Measurements from ENCODE around the gene MRGPRF. TPM values are rescaled to one million over a fixed set of nuclear protein-coding genes. Genes with fewer than 3 reads are reported as not detected.

Gene MRGPRF
- polyA plus RNA-seq (2013, experiment 1 of 2) = 9.4 TPM
- 10.2 TPM for polyA plus RNA-seq (2013, experiment 2 of 2)

- H4K5ac ChIP-seq (ENCODE audit: low read length) = no peak within 1 kb of the TSS
- H3K4me1 ChIP-seq (ENCODE audit: control insufficient read depth, low read depth, low read length) = peaks cover 7% of the 10 kb centered on the region
Observed at GRCh38 chr11:69013009-69013951, at the start of gene MRGPRF. Gene MRGPRF (minus strand): TSS chr11:69013246. CDS start chr11:69009901, 3,345 bp downstream.

GRCh38 chr11:69062169-69062855 lies 49.3 kb upstream of the MRGPRF start:
- Histone ChIP-seq H3K79me1 (ENCODE audit: low read length) (peaks cover 7% of the 10 kb centered on the region), H2BK5ac (ENCODE audit: low read length) (no peak overlapping the region), H3K27ac (ENCODE audit: low read depth, low read length) (no peak overlapping the region), H2AK5ac (ENCODE audit: low read length) (no peak overlapping the region), H3K4me2 (ENCODE audit: low read length) (no peak overlapping the region), H2BK120ac (ENCODE audit: low read depth, low read length) (no peak overlapping the region), H3K4me1 (ENCODE audit: control insufficient read depth, low read depth, low read length) (no peaks in the 10 kb centered on the region), H3K79me2 (ENCODE audit: control insufficient read depth, insufficient read depth, low read length) (peaks cover 3% of the 10 kb centered on the region), H4K8ac (ENCODE audit: low read depth, low read length) (no peak overlapping the region), H3K18ac (ENCODE audit: low read length) (no peak overlapping the region), H3K9ac (ENCODE audit: low read length) (no peak overlapping the region), H4K5ac (ENCODE audit: low read length) (no peak overlapping the region), H2BK15ac (replicated peaks; ENCODE audit: low read depth) (no peak overlapping the region), H3K36me3 (ENCODE audit: control insufficient read depth, insufficient read depth, low read length) (no peaks in the 10 kb centered on the region), H3K27me3 (ENCODE audit: insufficient read depth, low read length, poor library complexity) (no peaks in the 10 kb centered on the region), H3K4me3 (ENCODE audit: low read length) (no peak overlapping the region), H3K56ac (ENCODE audit: low read length) (no peak overlapping the region), H3K4ac (ENCODE audit: low read depth, low read length) (no peak overlapping the region), H3K23ac (ENCODE audit: low read length) (no peak overlapping the region)
- WGBS (ENCODE audit: extremely low coverage, insufficient coverage, low lambda C conversion rate) = no CpG with 5 or more reads among the region's 15 CpGs
- DNase-seq = no peak

More at GRCh38 chr11:69013009-69013951, at the start of gene MRGPRF:
- Histone ChIP-seq H3K36me3 (ENCODE audit: control insufficient read depth, insufficient read depth, low read length) (no peaks in the 10 kb centered on the region), H2BK120ac (ENCODE audit: low read depth, low read length) (peak within 1 kb of the TSS; percentile 30), H3K18ac (ENCODE audit: low read length) (peak within 1 kb of the TSS; percentile 54), H3K27me3 (ENCODE audit: insufficient read depth, low read length, poor library complexity) (no peaks in the 10 kb centered on the region), H3K23ac (ENCODE audit: low read length) (peak within 1 kb of the TSS; percentile 76), H3K4me2 (ENCODE audit: low read length) (peak within 1 kb of the TSS; percentile 23), H3K27ac (ENCODE audit: low read depth, low read length) (peak within 1 kb of the TSS; percentile 25), H3K4me3 (ENCODE audit: low read length) (no peak within 1 kb of the TSS), H2BK5ac (ENCODE audit: low read length) (no peak within 1 kb of the TSS), H4K8ac (ENCODE audit: low read depth, low read length) (no peak within 1 kb of the TSS), H2AK5ac (ENCODE audit: low read length) (no peak within 1 kb of the TSS), H3K56ac (ENCODE audit: low read length) (peak within 1 kb of the TSS; percentile 77), H3K9ac (ENCODE audit: low read length) (peak within 1 kb of the TSS; percentile 53), H3K4ac (ENCODE audit: low read depth, low read length) (peak within 1 kb of the TSS; percentile 5), H3K79me2 (ENCODE audit: control insufficient read depth, insufficient read depth, low read length) (no peaks in the 10 kb centered on the region), H2BK15ac (replicated peaks; ENCODE audit: low read depth) (no peak within 1 kb of the TSS), H3K79me1 (ENCODE audit: low read length) (no peaks in the 10 kb centered on the region)
- no CpG with 5 or more reads among the region's 43 CpGs for WGBS (ENCODE audit: extremely low coverage, insufficient coverage, low lambda C conversion rate)
- peak; percentile 88 for DNase-seq

GRCh38 chr11:69061713-69062053 lies 48.6 kb upstream of the MRGPRF start:
- Histone ChIP-seq H3K4me1 (ENCODE audit: control insufficient read depth, low read depth, low read length) (no peaks in the 10 kb centered on the region), H3K36me3 (ENCODE audit: control insufficient read depth, insufficient read depth, low read length) (no peaks in the 10 kb centered on the region), H2BK15ac (replicated peaks; ENCODE audit: low read depth) (no peak overlapping the region), H3K23ac (ENCODE audit: low read length) (no peak overlapping the region), H3K18ac (ENCODE audit: low read length) (no peak overlapping the region), H3K27ac (ENCODE audit: low read depth, low read length) (no peak overlapping the region), H3K79me1 (ENCODE audit: low read length) (peaks cover 7% of the 10 kb centered on the region), H3K9ac (ENCODE audit: low read length) (no peak overlapping the region), H3K4me2 (ENCODE audit: low read length) (no peak overlapping the region), H3K79me2 (ENCODE audit: control insufficient read depth, insufficient read depth, low read length) (peaks cover 3% of the 10 kb centered on the region), H3K27me3 (ENCODE audit: insufficient read depth, low read length, poor library complexity) (no peaks in the 10 kb centered on the region), H2BK120ac (ENCODE audit: low read depth, low read length) (no peak overlapping the region), H2BK5ac (ENCODE audit: low read length) (no peak overlapping the region), H3K4me3 (ENCODE audit: low read length) (no peak overlapping the region), H2AK5ac (ENCODE audit: low read length) (no peak overlapping the region), H3K4ac (ENCODE audit: low read depth, low read length) (no peak overlapping the region), H4K8ac (ENCODE audit: low read depth, low read length) (no peak overlapping the region), H3K56ac (ENCODE audit: low read length) (no peak overlapping the region), H4K5ac (ENCODE audit: low read length) (no peak overlapping the region)
- no peak for DNase-seq
- WGBS (ENCODE audit: extremely low coverage, insufficient coverage, low lambda C conversion rate) = no CpG with 5 or more reads among the region's 4 CpGs

- H2AK5ac ChIP-seq (ENCODE audit: low read length) = no peak overlapping the region
- H3K27ac ChIP-seq (ENCODE audit: low read depth, low read length) = no peak overlapping the region
- H2BK5ac ChIP-seq (ENCODE audit: low read length) = no peak overlapping the region
- H2BK120ac ChIP-seq (ENCODE audit: low read depth, low read length) = no peak overlapping the region
- peaks cover 3% of the 10 kb centered on the region for H3K79me2 ChIP-seq (ENCODE audit: control insufficient read depth, insufficient read depth, low read length)
- WGBS (ENCODE audit: extremely low coverage, insufficient coverage, low lambda C conversion rate) = no CpG with 5 or more reads among the region's 25 CpGs
- H3K4ac ChIP-seq (ENCODE audit: low read depth, low read length) = no peak overlapping the region
- no peaks in the 10 kb centered on the region for H3K4me1 ChIP-seq (ENCODE audit: control insufficient read depth, low read depth, low read length)
- no peak overlapping the region for H2BK15ac ChIP-seq (replicated peaks; ENCODE audit: low read depth)
- no peak overlapping the region for H4K8ac ChIP-seq (ENCODE audit: low read depth, low read length)
- no peak overlapping the region for H4K5ac ChIP-seq (ENCODE audit: low read length)
- H3K18ac ChIP-seq (ENCODE audit: low read length) = no peak overlapping the region
- H3K79me1 ChIP-seq (ENCODE audit: low read length) = peaks cover 7% of the 10 kb centered on the region
- H3K9ac ChIP-seq (ENCODE audit: low read length) = no peak overlapping the region
- H3K36me3 ChIP-seq (ENCODE audit: control insufficient read depth, insufficient read depth, low read length) = no peaks in the 10 kb centered on the region
- H3K4me3 ChIP-seq (ENCODE audit: low read length) = no peak overlapping the region
- no peaks in the 10 kb centered on the region for H3K27me3 ChIP-seq (ENCODE audit: insufficient read depth, low read length, poor library complexity)
- H3K56ac ChIP-seq (ENCODE audit: low read length) = no peak overlapping the region
- no peak for DNase-seq
- H3K4me2 ChIP-seq (ENCODE audit: low read length) = no peak overlapping the region
- no peak overlapping the region for H3K23ac ChIP-seq (ENCODE audit: low read length)
Observed at GRCh38 chr11:69060806-69061712, 48.0 kb upstream of the MRGPRF start.

- Histone ChIP-seq H3K36me3 (ENCODE audit: control insufficient read depth, insufficient read depth, low read length) (no peaks in the 10 kb centered on the region), H4K8ac (ENCODE audit: low read depth, low read length) (no peak overlapping the region), H3K23ac (ENCODE audit: low read length) (no peak overlapping the region)
Observed at GRCh38 chr11:69059985-69060384, 46.9 kb upstream of the MRGPRF start.

More at GRCh38 chr11:69059985-69060384, 46.9 kb upstream of the MRGPRF start:
- Histone ChIP-seq H3K18ac (ENCODE audit: low read length) (no peak overlapping the region), H3K4me3 (ENCODE audit: low read length) (no peak overlapping the region), H3K56ac (ENCODE audit: low read length) (no peak overlapping the region), H2BK15ac (replicated peaks; ENCODE audit: low read depth) (no peak overlapping the region), H3K9ac (ENCODE audit: low read length) (no peak overlapping the region), H4K5ac (ENCODE audit: low read length) (no peak overlapping the region), H3K27me3 (ENCODE audit: insufficient read depth, low read length, poor library complexity) (no peaks in the 10 kb centered on the region), H3K4me2 (ENCODE audit: low read length) (no peak overlapping the region), H3K4ac (ENCODE audit: low read depth, low read length) (no peak overlapping the region), H3K79me1 (ENCODE audit: low read length) (peaks cover 10% of the 10 kb centered on the region), H3K4me1 (ENCODE audit: control insufficient read depth, low read depth, low read length) (no peaks in the 10 kb centered on the region), H2BK120ac (ENCODE audit: low read depth, low read length) (no peak overlapping the region), H3K79me2 (ENCODE audit: control insufficient read depth, insufficient read depth, low read length) (peaks cover 3% of the 10 kb centered on the region), H3K27ac (ENCODE audit: low read depth, low read length) (no peak overlapping the region), H2BK5ac (ENCODE audit: low read length) (no peak overlapping the region), H2AK5ac (ENCODE audit: low read length) (no peak overlapping the region)
- WGBS (ENCODE audit: extremely low coverage, insufficient coverage, low lambda C conversion rate) = no CpG with 5 or more reads among the region's 12 CpGs
- DNase-seq = no peak
